ENCODE measurements around the gene NUS1. TPM values are rescaled to one million over a fixed set of nuclear protein-coding genes. Genes with fewer than 3 reads are reported as not detected.
"Not testable (repeated sequence)": the region's sequence is repeated elsewhere in the genome, so short reads cannot be mapped to it uniquely, and the experiment has no call there.

Gene NUS1
- total and polyA plus RNA-seq, 2 experiments from 2014 or later = 14.8 to 15.3 TPM

DNA sequence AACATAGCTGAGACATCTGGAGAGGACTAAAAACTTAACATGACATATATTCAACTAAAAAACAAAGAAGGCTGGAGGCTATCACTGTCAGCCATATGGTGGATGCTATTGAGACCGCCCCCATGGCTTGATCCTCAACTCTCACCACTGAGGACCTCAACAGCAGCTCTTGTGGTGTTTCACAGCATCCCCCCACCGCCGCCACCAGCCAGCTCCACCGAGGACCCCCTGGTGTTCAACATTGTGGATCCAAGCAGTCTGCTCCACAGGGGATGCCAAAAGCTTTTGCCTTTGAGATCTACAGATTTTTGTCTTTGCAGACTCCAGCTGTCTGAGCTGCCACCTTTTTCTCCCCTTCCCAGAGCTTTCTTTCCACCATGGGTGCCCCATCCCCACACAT, 64.6 kb downstream of the NUS1 start:
- 12 to 16% methylated on average over 2 to 4 of the region's 4 CpGs for WGBS, 2 experiments (ENCODE audit: low coverage in 1 of 2, low lambda C conversion rate in 2 of 2, missing lambda C conversion rate in 2 of 2)
- Histone ChIP-seq H3K9me3 (ENCODE audit: low read depth) (no peaks in the 10 kb centered on the region), H3K79me2 (ENCODE audit: insufficient read depth) (no peaks in the 10 kb centered on the region), H3K27ac (no peak overlapping the region), H3K9ac (no peak overlapping the region), H3K9me2 (ENCODE audit: insufficient read depth) (no peaks in the 10 kb centered on the region), H2AFZ (no peak overlapping the region), H3K4me1 (ENCODE audit: insufficient read depth) (no peaks in the 10 kb centered on the region), H3K4me2 (ENCODE audit: unreplicated experiment) (no peak overlapping the region), H3K4me3 (no peak overlapping the region), H3K27me3 (replicated peaks; ENCODE audit: insufficient read depth) (no peaks in the 10 kb centered on the region), H4K20me1 (ENCODE audit: insufficient read depth) (no peaks in the 10 kb centered on the region), H3F3A (ENCODE audit: insufficient read depth) (no peaks in the 10 kb centered on the region), H3K36me3 (ENCODE audit: low read depth) (no peaks in the 10 kb centered on the region)
- no peak for DNase-seq
- TF ChIP-seq EZH2 (IDR thresholded peaks at IDR 0.05; ENCODE audit: insufficient read depth, poor library complexity, severe bottlenecking) (no peak), EZH2phosphoT487 (IDR thresholded peaks at IDR 0.05; ENCODE audit: insufficient read depth, low read depth) (no peak)
- in situ Hi-C loops (cut with MboI) = no loop called here

DNA sequence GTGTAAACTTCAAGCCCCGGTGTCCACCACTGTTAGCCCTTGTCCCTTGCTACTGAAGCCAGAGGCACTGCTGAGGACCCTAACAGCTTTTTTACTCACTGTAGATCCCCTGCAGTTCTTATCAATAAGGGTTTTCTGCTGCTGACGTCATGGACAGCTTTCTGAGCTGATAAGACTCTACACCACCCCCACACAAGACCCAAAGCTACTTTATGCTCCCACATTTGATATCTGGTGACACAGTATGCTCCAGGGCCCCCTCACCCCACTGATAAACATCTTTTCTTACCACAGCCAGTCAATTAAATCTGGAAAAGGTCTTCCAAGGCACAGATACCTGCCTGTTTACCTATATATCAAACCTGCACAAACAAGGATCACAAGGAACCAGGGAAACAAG, 65.3 kb downstream of the NUS1 start:
- Histone ChIP-seq H3K4me3 (no peak overlapping the region), H3K9ac (no peak overlapping the region), H3K9me2 (ENCODE audit: insufficient read depth) (no peaks in the 10 kb centered on the region), H3K4me2 (ENCODE audit: unreplicated experiment) (no peak overlapping the region), H3K27ac (no peak overlapping the region), H2AFZ (no peak overlapping the region), H3K79me2 (ENCODE audit: insufficient read depth) (no peaks in the 10 kb centered on the region), H3K9me3 (ENCODE audit: low read depth) (no peaks in the 10 kb centered on the region), H3K27me3 (replicated peaks; ENCODE audit: insufficient read depth) (no peaks in the 10 kb centered on the region), H3K4me1 (ENCODE audit: insufficient read depth) (no peaks in the 10 kb centered on the region), H3K36me3 (ENCODE audit: low read depth) (no peaks in the 10 kb centered on the region), H4K20me1 (ENCODE audit: insufficient read depth) (no peaks in the 10 kb centered on the region), H3F3A (ENCODE audit: insufficient read depth) (no peaks in the 10 kb centered on the region)
- 16 to 21% methylated on average over 2 of the region's 2 CpGs for WGBS, 2 experiments (ENCODE audit: low coverage in 1 of 2, low lambda C conversion rate in 2 of 2, missing lambda C conversion rate in 2 of 2)
- TF ChIP-seq EZH2 (IDR thresholded peaks at IDR 0.05; ENCODE audit: insufficient read depth, poor library complexity, severe bottlenecking) (no peak), EZH2phosphoT487 (IDR thresholded peaks at IDR 0.05; ENCODE audit: insufficient read depth, low read depth) (no peak)
- in situ Hi-C loops (cut with MboI) = no loop called here
- DNase-seq = no peak

DNA sequence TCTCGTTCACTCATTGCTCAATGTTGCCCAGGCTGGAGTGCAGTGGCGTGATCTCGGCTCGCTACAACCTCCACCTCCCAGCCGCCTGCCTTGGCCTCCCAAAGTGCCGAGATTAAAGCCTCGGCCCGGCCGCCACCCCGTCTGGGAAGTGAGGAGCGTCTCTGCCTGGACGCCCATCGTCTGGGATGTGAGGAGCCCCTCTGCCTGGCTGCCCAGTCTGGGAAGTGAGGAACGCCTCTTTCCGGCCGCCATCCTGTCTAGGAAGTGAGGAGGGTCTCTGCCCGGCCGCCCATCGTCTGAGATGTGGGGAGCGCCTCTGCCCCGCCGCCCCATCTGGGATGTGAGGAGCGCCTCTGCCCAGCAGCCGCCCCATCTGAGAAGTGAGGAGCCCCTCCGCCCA, 75.4 kb downstream of the NUS1 start:
- H3K27me3 ChIP-seq (replicated peaks; ENCODE audit: insufficient read depth); H2AFZ ChIP-seq; H3F3A ChIP-seq (ENCODE audit: insufficient read depth); H3K9ac ChIP-seq; H3K4me3 ChIP-seq; H4K20me1 ChIP-seq (ENCODE audit: insufficient read depth); H3K4me2 ChIP-seq (ENCODE audit: unreplicated experiment); H3K9me3 ChIP-seq (ENCODE audit: low read depth); H3K36me3 ChIP-seq (ENCODE audit: low read depth); H3K4me1 ChIP-seq (ENCODE audit: insufficient read depth); H3K9me2 ChIP-seq (ENCODE audit: insufficient read depth); H3K79me2 ChIP-seq (ENCODE audit: insufficient read depth); DNase-seq; H3K27ac ChIP-seq; in situ Hi-C loops (cut with MboI): not testable (repeated sequence)
- WGBS, 2 experiments (ENCODE audit: low coverage in 1 of 2, low lambda C conversion rate in 2 of 2, missing lambda C conversion rate in 2 of 2) = 76 to 78% methylated on average over 15 to 23 of the region's 25 CpGs

Other genes starting within 250 kb of the NUS1 start
- 0.43 and 0.76 TPM in 2 replicates for gene ROS1, start 249.5 kb upstream of the NUS1 start, total RNA-seq (2014; rRNA removed; shearing (Covaris generic))
- 0.16 and 0.20 TPM in 2 replicates for gene ROS1, start 249.5 kb upstream of the NUS1 start, polyA plus RNA-seq (2016; fragmentation: Nextera tagmentation; extraction: Ambion mirVana)
- gene DCBLD1, start 192.8 kb upstream of the NUS1 start, total RNA-seq (2014; rRNA removed; shearing (Covaris generic)) = 38.4 and 52.0 TPM in 2 replicates
- 24.0 and 25.1 TPM in 2 replicates for gene DCBLD1, start 192.8 kb upstream of the NUS1 start, polyA plus RNA-seq (2016; fragmentation: Nextera tagmentation; extraction: Ambion mirVana)
- 71.8 and 81.4 TPM in 2 replicates for gene GOPC, start 73.0 kb upstream of the NUS1 start, total RNA-seq (2014; rRNA removed; shearing (Covaris generic))
- 43.0 and 44.8 TPM in 2 replicates for gene GOPC, start 73.0 kb upstream of the NUS1 start, polyA plus RNA-seq (2016; fragmentation: Nextera tagmentation; extraction: Ambion mirVana)
- gene SLC35F1, start 231.8 kb downstream of the NUS1 start, total RNA-seq (2014; rRNA removed; shearing (Covaris generic)) = 0.76 TPM in 1 of 2 replicates, not detected in the other
- not detected in 2 replicates for gene SLC35F1, start 231.8 kb downstream of the NUS1 start, polyA plus RNA-seq (2016; fragmentation: Nextera tagmentation; extraction: Ambion mirVana)